A549 (cell line): ENCODE results near the gene ENTPD3. TPM values are rescaled to one million over a fixed set of nuclear protein-coding genes. Genes with fewer than 3 reads are reported as not detected.

Source experiments
- ATAC-seq, 2 experiments: fragments of 200-7000 bp in 1 of 2; fragments of >200 bp in 1 of 2; cut with Nextera tagmentation in 1 of 2; cut with Tn5 transposase in 1 of 2; 3 replicates each; pipeline versions ENCODE4 v1.8.0 to v1.9.1; 2018 to 2020; ENCODE audit warnings: mild to moderate bottlenecking in 1 of 2, moderate library complexity in 1 of 2
- CTCF ChIA-PET: fragments of 300-600 bp; sonication (Branson Sonifier 250); formaldehyde crosslinking; extraction: SDS; loops from one replicate; lab custom pipeline; 2021; ENCODE audit warnings: antibody characterized with exemption, inconsistent platforms; lab: Yijun Ruan, JAX
- POLR2A ChIA-PET: fragments of 350-600 bp; formaldehyde crosslinking; extraction: SDS; loops from one replicate; lab custom pipeline; 2021; ENCODE audit warnings: antibody characterized with exemption, inconsistent platforms; lab: Yijun Ruan, JAX
- DNase-seq, 2 experiments: peaks; one replicate each; pipeline versions ENCODE4 v3.0.0 to v3.0.0-alpha.2; 2011 to 2016; ENCODE audit warnings: low read depth in 1 of 2, low spot score in 1 of 2
- FAIRE-seq: peaks from 2 replicates; lab custom pipeline; 2011; peaks lifted over from hg19 to GRCh38; lab: Jason Lieb, UNC
- H3K27ac ChIP-seq, 2 experiments: fragments of >200 bp; sonication (Bioruptor Twin); formaldehyde crosslinking; 3 replicates each; pipeline ENCODE4 v1.5.1; 2016 to 2017
- H3K4me1 ChIP-seq: fragments of >200 bp; sonication (Bioruptor Twin); formaldehyde crosslinking; 3 replicates; pipeline ENCODE4 v1.6.1; 2016
- H3K4me2 ChIP-seq: fragments of >200 bp; sonication (Bioruptor Twin); formaldehyde crosslinking; 3 replicates; pipeline ENCODE4 v1.6.1; 2016
- H3K4me3 ChIP-seq: fragments of >200 bp; sonication (Bioruptor Twin); formaldehyde crosslinking; 3 replicates; pipeline ENCODE4 v1.5.1; 2016
- H3K9me3 ChIP-seq: fragments of >200 bp; sonication (Bioruptor Twin); formaldehyde crosslinking; 3 replicates; pipeline ENCODE4 v1.6.1; 2016
- ATOH8 ChIP-seq: fragments of 250-450 bp; sonication (Bioruptor Pico); IDR thresholded peaks from 2 replicates; pipeline ENCODE4 v1.5.0; 2020; ENCODE audit warnings: low read depth, mild to moderate bottlenecking, moderate library complexity
- BCL3 ChIP-seq: fragments of >200 bp; sonication (Bioruptor Twin); formaldehyde crosslinking; IDR thresholded peaks from 3 replicates; pipeline ENCODE4 v1.6.1; 2016
- CBX8 ChIP-seq: fragments of 200-600 bp; sonication (generic); IDR thresholded peaks from 2 replicates; pipeline ENCODE4 v1.6.1; 2016
- CHD4 ChIP-seq: fragments of 200-600 bp; sonication (generic); IDR thresholded peaks from 2 replicates; pipeline ENCODE4 v1.6.1; 2016; ENCODE audit warnings: antibody characterized with exemption, mild to moderate bottlenecking, borderline replicate concordance
- EHF ChIP-seq: fragments of 250-450 bp; sonication (Bioruptor Pico); IDR thresholded peaks from 2 replicates; pipeline ENCODE4 v1.5.0; 2020; ENCODE audit warnings: mild to moderate bottlenecking
- EP300 ChIP-seq, 2 experiments: fragments of >200 bp; sonication (Bioruptor Twin); formaldehyde crosslinking; IDR thresholded peaks; 2 replicates in 1 of 2; 3 replicates in 1 of 2; pipeline ENCODE4 v1.6.1; 2016 to 2017
- FOSL2 ChIP-seq, 2 experiments: fragments of 450-650 bp in 1 of 2; fragments of >200 bp in 1 of 2; sonication (Bioruptor Twin) in 1 of 2; formaldehyde crosslinking; IDR thresholded peaks; 2 replicates each; pipeline versions ENCODE4 v1.5.0 to v1.6.1; 2016 to 2020; ENCODE audit warnings: mild to moderate bottlenecking in 1 of 2, moderate library complexity in 1 of 2
- HEYL ChIP-seq: fragments of 250-450 bp; sonication (Bioruptor Pico); IDR thresholded peaks from 2 replicates; pipeline ENCODE4 v1.8.0; 2021; ENCODE audit warnings: mild to moderate bottlenecking, moderate library complexity
- HOXB5 ChIP-seq: fragments of 250-450 bp; sonication (Bioruptor Pico); IDR thresholded peaks from 2 replicates; pipeline ENCODE4 v1.5.0; 2020; ENCODE audit warnings: mild to moderate bottlenecking, moderate library complexity
- JUN ChIP-seq, 2 experiments: fragments of >200 bp; sonication (Bioruptor Twin); formaldehyde crosslinking; IDR thresholded peaks; 2 replicates in 1 of 2; 3 replicates in 1 of 2; pipeline ENCODE4 v1.6.1; 2016 to 2017
- KDM1A ChIP-seq: fragments of 200-600 bp; sonication (generic); IDR thresholded peaks from 2 replicates; pipeline ENCODE4 v1.6.1; 2016; ENCODE audit warnings: low read depth, mild to moderate bottlenecking
- KDM5A ChIP-seq: fragments of 200-600 bp; sonication (generic); IDR thresholded peaks from 2 replicates; pipeline ENCODE4 v1.6.1; 2016; ENCODE audit warnings: antibody characterized with exemption, mild to moderate bottlenecking
- NR3C1 ChIP-seq: fragments of >200 bp; sonication (Bioruptor Twin); formaldehyde crosslinking; IDR thresholded peaks from 3 replicates; pipeline ENCODE4 v1.6.1; 2017
- PBX3 ChIP-seq: IDR thresholded peaks from 2 replicates; pipeline ENCODE4 v1.6.1; 2012
- PHF8 ChIP-seq: fragments of 200-600 bp; sonication (generic); IDR thresholded peaks from 2 replicates; pipeline ENCODE4 v1.6.1; 2016; ENCODE audit warnings: low read depth, mild to moderate bottlenecking, antibody characterized with exemption, moderate library complexity, borderline replicate concordance
- RARB ChIP-seq: fragments of 250-450 bp; sonication (Bioruptor Pico); IDR thresholded peaks from 2 replicates; pipeline ENCODE4 v1.8.0; 2021; ENCODE audit warnings: mild to moderate bottlenecking, moderate library complexity
- REST ChIP-seq: fragments of 200-600 bp; sonication (generic); IDR thresholded peaks from 2 replicates; pipeline ENCODE4 v1.6.1; 2016; ENCODE audit warnings: antibody characterized with exemption, mild to moderate bottlenecking, moderate library complexity
- RFX5 ChIP-seq: fragments of 450-650 bp; IDR thresholded peaks from 2 replicates; pipeline ENCODE4 v1.7.1; 2014; ENCODE audit warnings: antibody characterized with exemption, mild to moderate bottlenecking, moderate library complexity
- SREBF2 ChIP-seq: fragments of 450-650 bp; IDR thresholded peaks from 2 replicates; pipeline ENCODE4 v1.6.1; 2014; ENCODE audit warnings: mild to moderate bottlenecking, moderate library complexity
- WGBS: methylation state at CpG from one replicate; pipeline ENCODE4 v1.1.6; 2017; ENCODE audit errors: missing lambda C conversion rate; 5-methylcytosine and 5-hydroxymethylcytosine counted together
- polyA plus RNA-seq, 4 experiments: library from polyadenylated mRNA; depleted of rRNA in 3 of 4; stranded (reverse); fragments of >200 nt; fragmentation: RNase III in 1 of 4; extraction: RNeasy Plus Mini Kit Qiagen cat#74134 plus additional on column Dnase treatment in 1 of 4; gene quantifications; 2 replicates in 3 of 4; 3 replicates in 1 of 4; pipeline ENCODE4 v1.2.3, GENCODE V29; 2011 to 2017
- TF ChIP-seq, protein P1 (sequence below): fragments of 450-650 bp; IDR thresholded peaks from 2 replicates; pipeline ENCODE4 v1.6.1; 2014; ENCODE audit warnings: antibody characterized with exemption
- TF ChIP-seq, protein P2 (sequence below): fragments of 150-350 bp; IDR thresholded peaks from 2 replicates; pipeline ENCODE4 v1.6.1; 2014; ENCODE audit warnings: low read depth, mild to moderate bottlenecking, low read length
- TF ChIP-seq, protein P3 (sequence below): fragments of >200 bp; sonication (Bioruptor Twin); formaldehyde crosslinking; IDR thresholded peaks from 3 replicates; pipeline ENCODE4 v1.5.1; 2016

Gene ENTPD3
- polyA plus RNA-seq, 2 of the 4 experiments (the other 2 are of a cell fraction): not detected

- Histone ChIP-seq H3K4me2 (no peak overlapping the region), H3K27ac (no peak overlapping the region), H3K4me3 (no peak overlapping the region), H3K4me1 (no peaks in the 10 kb centered on the region), H3K9me3 (no peaks in the 10 kb centered on the region)
- no peak for TF ChIP-seq PBX3
- ATAC-seq: no peak
- WGBS: 77% methylated on average over 5 of the region's 9 CpGs
- POLR2A ChIA-PET: no interaction called here
- FAIRE-seq: no peak
- CTCF ChIA-PET: no interaction called here
- DNase-seq: no peak
These were observed 58.1 kb downstream of the ENTPD3 start for GRCh38 chr3:40445062-40445461.

- TF ChIP-seq ATOH8 (CRISPR knock-in tag): no peak
- no peak for TF ChIP-seq KDM5A
- TF ChIP-seq CHD4: no peak
- no peak for TF ChIP-seq EHF (CRISPR knock-in tag)
- TF ChIP-seq, protein P1, sequence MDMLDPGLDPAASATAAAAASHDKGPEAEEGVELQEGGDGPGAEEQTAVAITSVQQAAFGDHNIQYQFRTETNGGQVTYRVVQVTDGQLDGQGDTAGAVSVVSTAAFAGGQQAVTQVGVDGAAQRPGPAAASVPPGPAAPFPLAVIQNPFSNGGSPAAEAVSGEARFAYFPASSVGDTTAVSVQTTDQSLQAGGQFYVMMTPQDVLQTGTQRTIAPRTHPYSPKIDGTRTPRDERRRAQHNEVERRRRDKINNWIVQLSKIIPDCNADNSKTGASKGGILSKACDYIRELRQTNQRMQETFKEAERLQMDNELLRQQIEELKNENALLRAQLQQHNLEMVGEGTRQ: no peak
- TF ChIP-seq, protein P2, sequence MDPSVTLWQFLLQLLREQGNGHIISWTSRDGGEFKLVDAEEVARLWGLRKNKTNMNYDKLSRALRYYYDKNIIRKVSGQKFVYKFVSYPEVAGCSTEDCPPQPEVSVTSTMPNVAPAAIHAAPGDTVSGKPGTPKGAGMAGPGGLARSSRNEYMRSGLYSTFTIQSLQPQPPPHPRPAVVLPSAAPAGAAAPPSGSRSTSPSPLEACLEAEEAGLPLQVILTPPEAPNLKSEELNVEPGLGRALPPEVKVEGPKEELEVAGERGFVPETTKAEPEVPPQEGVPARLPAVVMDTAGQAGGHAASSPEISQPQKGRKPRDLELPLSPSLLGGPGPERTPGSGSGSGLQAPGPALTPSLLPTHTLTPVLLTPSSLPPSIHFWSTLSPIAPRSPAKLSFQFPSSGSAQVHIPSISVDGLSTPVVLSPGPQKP: no peak
- no peak for TF ChIP-seq RFX5
- TF ChIP-seq HEYL (CRISPR knock-in tag): no peak
- no peak for TF ChIP-seq SREBF2
- TF ChIP-seq NR3C1: no peak
- TF ChIP-seq RARB (CRISPR knock-in tag): no peak
- TF ChIP-seq JUN (IDR thresholded peaks at IDR 0.05): no peak
- TF ChIP-seq, protein P3, sequence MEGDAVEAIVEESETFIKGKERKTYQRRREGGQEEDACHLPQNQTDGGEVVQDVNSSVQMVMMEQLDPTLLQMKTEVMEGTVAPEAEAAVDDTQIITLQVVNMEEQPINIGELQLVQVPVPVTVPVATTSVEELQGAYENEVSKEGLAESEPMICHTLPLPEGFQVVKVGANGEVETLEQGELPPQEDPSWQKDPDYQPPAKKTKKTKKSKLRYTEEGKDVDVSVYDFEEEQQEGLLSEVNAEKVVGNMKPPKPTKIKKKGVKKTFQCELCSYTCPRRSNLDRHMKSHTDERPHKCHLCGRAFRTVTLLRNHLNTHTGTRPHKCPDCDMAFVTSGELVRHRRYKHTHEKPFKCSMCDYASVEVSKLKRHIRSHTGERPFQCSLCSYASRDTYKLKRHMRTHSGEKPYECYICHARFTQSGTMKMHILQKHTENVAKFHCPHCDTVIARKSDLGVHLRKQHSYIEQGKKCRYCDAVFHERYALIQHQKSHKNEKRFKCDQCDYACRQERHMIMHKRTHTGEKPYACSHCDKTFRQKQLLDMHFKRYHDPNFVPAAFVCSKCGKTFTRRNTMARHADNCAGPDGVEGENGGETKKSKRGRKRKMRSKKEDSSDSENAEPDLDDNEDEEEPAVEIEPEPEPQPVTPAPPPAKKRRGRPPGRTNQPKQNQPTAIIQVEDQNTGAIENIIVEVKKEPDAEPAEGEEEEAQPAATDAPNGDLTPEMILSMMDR: no peak
- TF ChIP-seq EP300 (IDR thresholded peaks at IDR 0.05): no peak
- TF ChIP-seq, all 56 proteins: peak for 0
- POLR2A ChIA-PET: no interaction called here
- 58% methylated on average over 4 of the region's 4 CpGs for WGBS
These were observed 58.9 kb downstream of the ENTPD3 start for GRCh38 chr3:40445880-40446279.

GRCh38 chr3:40450438-40450837 lies 63.5 kb downstream of the ENTPD3 start:
- H3K4me2 ChIP-seq: no peak overlapping the region
- ATAC-seq (no peak), FAIRE-seq (no peak), DNase-seq (no peak)
- ChIA-PET POLR2A (interaction anchor here (0.6 kb wide), 1 partner anchor 522 kb away, joined by 3 read pairs; no protein-coding TSS in a partner anchor), CTCF (interaction anchor here (1.0 kb wide), 1 partner anchor 259 kb away, joined by 4 read pairs; no protein-coding TSS in a partner anchor)
- no peak overlapping the region for H3K27ac ChIP-seq
- WGBS: 55% methylated on average over 2 of the region's 2 CpGs
- H3K4me3 ChIP-seq: no peak overlapping the region
- H3K9me3 ChIP-seq: no peaks in the 10 kb centered on the region
- peaks cover 12% of the 10 kb centered on the region; the same call in 2 of the 3 replicates for H3K4me1 ChIP-seq
- TF ChIP-seq REST (no peak), FOSL2 (IDR thresholded peaks at IDR 0.05) (no peak), FOSL2 (CRISPR knock-in tag; IDR thresholded peaks at IDR 0.05) (no peak), CBX8 (no peak), PBX3 (no peak), KDM1A (no peak), PHF8 (no peak), BCL3 (no peak), HOXB5 (no peak)

More at GRCh38 chr3:40445880-40446279, 58.9 kb downstream of the ENTPD3 start:
- CTCF ChIA-PET: no interaction called here
- no peak for ATAC-seq
- H3K27ac ChIP-seq: no peak overlapping the region
- DNase-seq: no peak
- no peak for FAIRE-seq
- H3K4me1 ChIP-seq: no peaks in the 10 kb centered on the region
- H3K4me2 ChIP-seq: no peak overlapping the region
- no peak overlapping the region for H3K4me3 ChIP-seq
- H3K9me3 ChIP-seq: no peaks in the 10 kb centered on the region
